ENCODE results near the gene TMPRSS6. TPM values are rescaled to one million over a fixed set of nuclear protein-coding genes. Genes with fewer than 3 reads are reported as not detected.

TMPRSS6 gene
- total RNA-seq, 2 donors from 2014 or later = not detected

DNA sequence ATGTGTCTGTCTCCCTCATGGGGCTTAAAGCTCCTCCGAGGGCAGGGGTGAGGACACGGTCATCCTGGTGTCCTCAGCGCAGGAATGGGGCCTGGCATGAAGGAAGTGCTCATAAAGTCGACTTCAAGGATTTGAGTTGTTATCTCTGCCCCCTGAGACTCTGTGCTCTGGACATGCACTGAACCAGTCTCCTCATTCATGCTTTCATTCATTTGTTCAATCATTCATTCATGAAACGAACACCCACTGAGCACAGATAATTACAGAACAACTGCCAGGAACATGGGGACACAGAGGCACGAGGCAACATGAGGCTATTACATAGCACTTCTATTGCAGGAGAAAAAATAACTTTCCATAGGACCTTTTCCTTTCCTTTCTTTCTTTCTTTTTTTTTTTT is 16.5 kb downstream of the TMPRSS6 start:
- DNase-seq (ENCODE audit: low spot score) = no peak
- H3K36me3 ChIP-seq = no peaks in the 10 kb centered on the region
- H3K4me1 ChIP-seq (ENCODE audit: control insufficient read depth in 1 of 2, low read depth in 2 of 2) = no peaks in the 10 kb centered on the region
- TF ChIP-seq, protein P1, sequence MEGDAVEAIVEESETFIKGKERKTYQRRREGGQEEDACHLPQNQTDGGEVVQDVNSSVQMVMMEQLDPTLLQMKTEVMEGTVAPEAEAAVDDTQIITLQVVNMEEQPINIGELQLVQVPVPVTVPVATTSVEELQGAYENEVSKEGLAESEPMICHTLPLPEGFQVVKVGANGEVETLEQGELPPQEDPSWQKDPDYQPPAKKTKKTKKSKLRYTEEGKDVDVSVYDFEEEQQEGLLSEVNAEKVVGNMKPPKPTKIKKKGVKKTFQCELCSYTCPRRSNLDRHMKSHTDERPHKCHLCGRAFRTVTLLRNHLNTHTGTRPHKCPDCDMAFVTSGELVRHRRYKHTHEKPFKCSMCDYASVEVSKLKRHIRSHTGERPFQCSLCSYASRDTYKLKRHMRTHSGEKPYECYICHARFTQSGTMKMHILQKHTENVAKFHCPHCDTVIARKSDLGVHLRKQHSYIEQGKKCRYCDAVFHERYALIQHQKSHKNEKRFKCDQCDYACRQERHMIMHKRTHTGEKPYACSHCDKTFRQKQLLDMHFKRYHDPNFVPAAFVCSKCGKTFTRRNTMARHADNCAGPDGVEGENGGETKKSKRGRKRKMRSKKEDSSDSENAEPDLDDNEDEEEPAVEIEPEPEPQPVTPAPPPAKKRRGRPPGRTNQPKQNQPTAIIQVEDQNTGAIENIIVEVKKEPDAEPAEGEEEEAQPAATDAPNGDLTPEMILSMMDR (IDR thresholded peaks at IDR 0.05) = no peak
- ATAC-seq (ENCODE audit: insufficient number of reproducible peaks, low FRiP score, low read depth) = no peak
- no peak overlapping the region for H3K27ac ChIP-seq
- no peak overlapping the region for H3K4me3 ChIP-seq
- H3K9me3 ChIP-seq = no peaks in the 10 kb centered on the region
- no peaks in the 10 kb centered on the region for H3K27me3 ChIP-seq (replicated peaks; ENCODE audit: insufficient read depth)

DNA sequence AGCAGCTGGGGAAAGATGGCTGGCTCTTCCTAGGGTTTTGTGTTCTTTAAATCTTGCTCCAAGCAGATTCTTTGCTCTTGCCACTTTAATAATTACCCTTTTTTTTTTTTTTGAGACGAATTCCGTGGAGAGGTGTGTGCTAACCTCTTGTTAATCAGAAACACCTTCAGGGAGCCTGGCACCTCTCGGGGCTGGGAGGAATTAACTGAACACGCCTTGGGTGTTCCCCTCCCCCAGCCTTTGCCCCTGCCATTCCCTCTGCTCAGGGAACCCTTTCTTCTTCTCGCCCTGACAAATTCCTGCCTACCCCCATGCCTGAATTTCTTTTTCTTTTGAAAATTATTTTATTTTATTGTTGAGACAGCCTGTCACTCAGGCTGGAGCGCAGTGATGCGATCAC is 17.5 kb downstream of the TMPRSS6 start:
- H3K9me3 ChIP-seq = no peaks in the 10 kb centered on the region
- H3K36me3 ChIP-seq = no peaks in the 10 kb centered on the region
- TF ChIP-seq, protein P1 (IDR thresholded peaks at IDR 0.05) = no peak
- no peaks in the 10 kb centered on the region for H3K27me3 ChIP-seq (replicated peaks; ENCODE audit: insufficient read depth)
- H3K27ac ChIP-seq = no peak overlapping the region
- ATAC-seq (ENCODE audit: insufficient number of reproducible peaks, low FRiP score, low read depth) (no peak), DNase-seq (ENCODE audit: low spot score) (no peak)
- H3K4me1 ChIP-seq (ENCODE audit: control insufficient read depth in 1 of 2, low read depth in 2 of 2) = no peaks in the 10 kb centered on the region
- no peak overlapping the region for H3K4me3 ChIP-seq

DNA sequence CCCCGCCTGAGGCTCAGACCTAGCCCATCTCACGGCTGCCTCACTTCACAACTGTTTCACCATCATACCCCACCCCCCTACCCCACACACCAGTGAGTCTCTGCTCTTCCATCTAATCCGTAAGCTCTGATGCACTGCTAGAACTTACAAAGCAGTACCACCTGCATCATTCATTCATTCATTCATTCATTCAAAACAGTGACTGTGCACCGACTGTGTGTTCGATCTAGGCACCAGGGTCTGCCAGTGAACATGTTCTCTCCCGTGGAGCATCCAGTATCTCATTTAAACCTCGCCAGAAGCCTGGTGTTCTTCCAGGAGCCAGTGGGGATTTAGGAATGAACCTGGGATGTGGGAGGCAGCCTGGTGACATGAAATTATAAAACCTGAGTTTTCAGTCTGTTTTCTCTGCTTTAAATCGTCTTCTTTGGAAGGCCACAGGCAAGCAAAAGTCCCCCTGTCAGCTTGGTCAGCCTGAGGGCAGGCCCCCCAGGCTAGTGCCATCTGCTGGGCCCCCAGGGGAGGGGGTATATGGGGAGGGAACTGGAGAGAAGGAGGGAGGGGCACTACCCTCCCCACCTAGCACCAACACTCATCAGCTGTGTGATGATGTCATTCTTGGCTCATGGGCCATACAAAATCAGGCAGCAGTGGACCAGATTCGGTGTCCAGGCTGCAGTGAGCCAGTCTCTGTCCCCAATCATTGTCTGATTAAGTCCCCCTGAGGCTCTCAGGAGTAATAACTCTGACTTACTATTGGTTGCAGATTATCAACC is 18.4 kb downstream of the TMPRSS6 start:
- TF ChIP-seq, protein P1 (IDR thresholded peaks at IDR 0.05) = no peak
- no peaks in the 10 kb centered on the region for H3K4me1 ChIP-seq (ENCODE audit: control insufficient read depth in 1 of 2, low read depth in 2 of 2)
- no peaks in the 10 kb centered on the region for H3K9me3 ChIP-seq
- H3K36me3 ChIP-seq = no peaks in the 10 kb centered on the region
- no peak overlapping the region for H3K4me3 ChIP-seq
- H3K27ac ChIP-seq = no peak overlapping the region
- no peaks in the 10 kb centered on the region for H3K27me3 ChIP-seq (replicated peaks; ENCODE audit: insufficient read depth)
- DNase-seq (ENCODE audit: low spot score) = no peak
- ATAC-seq (ENCODE audit: insufficient number of reproducible peaks, low FRiP score, low read depth) = no peak

DNA sequence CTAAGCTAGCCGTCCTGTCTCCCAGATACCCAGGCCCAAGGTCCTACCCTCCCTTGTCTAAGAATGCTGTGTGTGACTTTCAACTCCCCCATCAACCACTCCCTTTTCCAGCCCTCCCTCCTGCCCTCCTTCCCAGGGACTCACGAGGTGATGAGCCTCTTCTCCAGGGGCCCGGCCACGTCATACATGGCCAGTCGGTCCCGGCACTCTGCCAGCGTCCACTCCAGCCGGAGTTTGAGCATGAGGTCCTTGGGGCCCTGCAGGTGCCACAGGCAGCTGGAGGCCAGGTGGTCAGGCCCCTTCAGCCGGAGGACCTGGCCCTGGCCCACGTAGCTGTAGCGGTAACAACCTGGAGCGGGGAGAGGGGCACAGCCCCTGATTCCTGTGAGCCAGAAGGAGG is 20.1 kb downstream of the TMPRSS6 start:
- Histone ChIP-seq H3K4me1 (ENCODE audit: control insufficient read depth in 1 of 2, low read depth in 2 of 2) (no peaks in the 10 kb centered on the region), H3K27me3 (replicated peaks; ENCODE audit: insufficient read depth) (no peaks in the 10 kb centered on the region), H3K4me3 (no peak overlapping the region), H3K36me3 (no peaks in the 10 kb centered on the region), H3K9me3 (no peaks in the 10 kb centered on the region), H3K27ac (no peak overlapping the region)
- TF ChIP-seq, protein P1 (IDR thresholded peaks at IDR 0.05) = no peak
- ATAC-seq (ENCODE audit: insufficient number of reproducible peaks, low FRiP score, low read depth) (no peak), DNase-seq (ENCODE audit: low spot score) (no peak)

DNA sequence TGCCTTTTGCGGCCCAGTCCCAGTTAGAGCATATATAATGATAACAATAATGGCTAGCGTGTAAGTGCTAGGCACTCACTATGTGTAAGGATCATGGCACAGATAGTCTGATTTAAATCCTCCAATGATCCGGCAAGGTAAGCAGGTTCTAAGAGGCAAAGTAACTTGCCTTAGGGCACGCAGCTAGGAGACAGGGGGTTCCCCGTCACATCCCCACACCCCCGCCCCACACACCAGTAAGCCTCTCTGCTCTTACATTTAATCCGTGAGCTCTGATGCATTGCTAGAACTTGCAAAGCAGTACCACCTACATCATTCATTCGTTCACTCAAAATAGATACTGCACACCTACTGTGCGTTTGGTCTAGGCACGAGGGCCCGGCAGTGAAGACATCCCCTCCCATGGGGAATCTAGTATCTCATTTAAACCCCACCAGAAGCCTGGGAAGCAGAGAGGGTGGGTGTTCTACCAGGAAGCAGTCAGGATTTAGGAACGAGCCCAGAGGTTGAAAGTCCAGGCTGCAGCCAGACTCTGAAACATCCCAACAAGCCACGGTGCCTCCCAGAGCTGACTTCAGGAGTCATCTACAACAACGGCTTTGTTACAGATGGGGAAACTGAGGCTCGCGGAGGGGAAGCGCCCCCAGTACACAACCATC is 20.6 kb downstream of the TMPRSS6 start:
- Histone ChIP-seq H3K4me3 (no peak overlapping the region), H3K36me3 (no peaks in the 10 kb centered on the region), H3K27me3 (replicated peaks; ENCODE audit: insufficient read depth) (no peaks in the 10 kb centered on the region), H3K4me1 (ENCODE audit: control insufficient read depth in 1 of 2, low read depth in 2 of 2) (no peaks in the 10 kb centered on the region), H3K9me3 (no peaks in the 10 kb centered on the region), H3K27ac (no peak overlapping the region)
- ATAC-seq (ENCODE audit: insufficient number of reproducible peaks, low FRiP score, low read depth) (no peak), DNase-seq (ENCODE audit: low spot score) (no peak)
- TF ChIP-seq, protein P1 (IDR thresholded peaks at IDR 0.05) = no peak
